ENCODE measurements around the gene CSPG4.

The CSPG4 gene

DNA sequence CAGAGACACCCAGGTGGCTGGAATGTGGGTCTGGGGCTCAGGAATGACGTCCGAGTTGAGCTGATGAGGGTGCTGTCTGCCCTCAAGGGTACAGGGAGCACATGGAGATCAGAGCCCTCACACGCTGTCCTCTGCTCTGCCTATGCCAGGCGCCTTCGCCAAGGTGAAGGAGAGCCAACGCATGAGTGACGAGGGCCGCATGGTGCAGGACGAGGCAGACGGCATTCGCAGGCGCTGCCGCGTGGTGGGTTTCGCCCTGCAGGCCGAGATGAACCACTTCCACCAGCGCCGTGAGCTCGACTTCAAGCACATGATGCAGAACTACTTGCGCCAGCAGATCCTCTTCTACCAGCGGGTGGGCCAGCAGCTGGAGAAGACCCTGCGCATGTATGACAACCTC is 55.8 kb downstream of the CSPG4 start:
- no peak overlapping the region for H3K4me3 ChIP-seq (ENCODE audit: low read depth, low read length)
- DNase-seq (ENCODE audit: low read depth) = no peak

- no peak for DNase-seq (ENCODE audit: low read depth)
- H3K4me3 ChIP-seq (ENCODE audit: low read depth, low read length) = no peak overlapping the region
Measured at GRCh38 chr15:75656331-75656730, 56.3 kb downstream of the CSPG4 start.

- no peak for DNase-seq (ENCODE audit: low read depth)
- H3K4me3 ChIP-seq (ENCODE audit: low read depth, low read length) = no peak overlapping the region
Measured at GRCh38 chr15:75655931-75656330, 56.7 kb downstream of the CSPG4 start.

GRCh38 chr15:75654201-75654907 is 58.3 kb downstream of the CSPG4 start:
- no peak for DNase-seq (ENCODE audit: low read depth)
- no peak overlapping the region for H3K4me3 ChIP-seq (ENCODE audit: low read depth, low read length)

DNA sequence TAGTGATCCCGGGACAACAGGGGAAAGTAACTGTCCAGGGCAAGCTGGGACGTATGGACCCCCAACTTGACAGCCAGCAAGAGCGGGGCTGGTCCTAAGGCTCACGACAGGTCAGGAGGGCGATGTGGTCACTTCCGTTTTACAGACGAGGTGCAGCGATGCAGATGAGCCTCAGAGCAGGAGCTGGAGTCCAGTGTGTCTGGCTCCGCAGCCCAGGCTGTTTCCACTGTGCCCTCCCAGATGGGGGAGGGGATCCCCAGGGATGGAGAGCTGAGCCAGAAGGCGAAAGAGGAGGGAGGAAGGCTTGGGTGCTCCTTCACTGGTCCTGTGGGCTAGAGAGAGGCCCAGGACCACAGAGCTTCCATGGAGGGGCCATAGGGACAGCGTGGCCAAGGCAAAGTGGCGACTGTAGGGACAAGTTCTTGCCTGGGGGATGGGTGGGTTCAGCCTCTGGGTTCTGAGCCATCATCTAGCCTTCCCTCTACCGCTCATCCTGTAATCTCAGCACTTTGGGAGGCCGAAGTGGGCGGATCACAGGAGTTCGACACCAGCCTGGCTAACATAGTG is 59.2 kb downstream of the CSPG4 start:
- DNase-seq (ENCODE audit: low read depth) = no peak
- H3K4me3 ChIP-seq (ENCODE audit: low read depth, low read length) = no peak overlapping the region

DNA sequence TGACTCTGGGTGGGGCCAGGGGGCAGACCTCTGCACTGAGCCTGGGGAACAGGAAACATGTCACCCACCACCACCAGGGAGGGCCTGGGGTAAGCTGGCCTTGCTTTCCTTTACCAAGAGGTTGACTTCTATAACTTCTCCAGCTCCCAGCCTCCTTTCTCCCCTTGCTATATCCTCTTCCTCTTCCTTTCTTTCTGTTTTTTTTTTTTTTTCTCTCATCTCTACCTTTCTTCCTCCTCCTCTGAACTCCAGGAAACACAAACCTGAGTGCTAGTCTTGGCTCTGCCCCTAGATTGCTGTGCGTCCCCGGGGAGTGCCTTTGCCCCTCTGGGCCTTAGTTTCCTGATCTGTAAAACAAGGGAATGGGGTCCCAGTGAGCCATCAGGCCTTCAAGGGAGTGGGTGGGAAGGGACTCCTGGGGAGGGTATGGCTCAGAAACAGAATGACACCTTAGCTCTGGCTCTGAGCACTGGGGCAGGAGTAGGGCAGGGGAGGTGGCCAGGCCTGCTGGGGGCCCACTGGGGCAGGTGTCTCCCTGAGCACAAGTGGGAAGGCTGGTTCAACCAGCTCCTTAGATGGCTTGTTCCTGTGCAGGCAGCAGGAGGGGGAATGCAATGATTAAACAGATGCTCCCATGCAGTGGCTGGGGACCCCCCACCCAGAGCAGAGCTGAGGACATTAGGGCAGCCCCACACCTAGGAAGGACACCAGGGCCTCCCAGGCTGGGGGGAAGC is 60.7 kb downstream of the CSPG4 start:
- peak overlapping the region; percentile 33 for H3K4me3 ChIP-seq (ENCODE audit: low read depth, low read length)
- DNase-seq (ENCODE audit: low read depth) = no peak

- DNase-seq (ENCODE audit: low read depth) = no peak
- H3K4me3 ChIP-seq (ENCODE audit: low read depth, low read length) = peak overlapping the region; percentile 33
Measured at GRCh38 chr15:75650908-75651809, 61.5 kb downstream of the CSPG4 start.

DNA sequence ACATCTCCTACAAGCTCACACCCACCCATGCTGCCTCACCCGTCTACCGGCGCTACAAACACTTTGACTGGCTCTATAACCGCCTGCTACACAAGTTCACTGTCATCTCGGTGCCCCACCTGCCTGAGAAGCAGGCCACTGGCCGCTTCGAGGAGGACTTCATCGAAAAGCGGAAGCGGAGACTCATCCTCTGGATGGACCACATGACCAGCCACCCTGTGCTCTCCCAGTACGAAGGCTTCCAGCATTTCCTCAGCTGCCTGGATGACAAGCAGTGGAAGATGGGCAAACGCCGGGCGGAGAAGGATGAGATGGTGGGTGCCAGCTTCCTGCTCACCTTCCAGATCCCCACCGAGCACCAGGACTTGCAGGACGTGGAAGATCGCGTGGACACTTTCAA is 62.8 kb downstream of the CSPG4 start:
- H3K4me3 ChIP-seq (ENCODE audit: low read depth, low read length) = peak overlapping the region; percentile 33
- DNase-seq (ENCODE audit: low read depth) = no peak

DNA sequence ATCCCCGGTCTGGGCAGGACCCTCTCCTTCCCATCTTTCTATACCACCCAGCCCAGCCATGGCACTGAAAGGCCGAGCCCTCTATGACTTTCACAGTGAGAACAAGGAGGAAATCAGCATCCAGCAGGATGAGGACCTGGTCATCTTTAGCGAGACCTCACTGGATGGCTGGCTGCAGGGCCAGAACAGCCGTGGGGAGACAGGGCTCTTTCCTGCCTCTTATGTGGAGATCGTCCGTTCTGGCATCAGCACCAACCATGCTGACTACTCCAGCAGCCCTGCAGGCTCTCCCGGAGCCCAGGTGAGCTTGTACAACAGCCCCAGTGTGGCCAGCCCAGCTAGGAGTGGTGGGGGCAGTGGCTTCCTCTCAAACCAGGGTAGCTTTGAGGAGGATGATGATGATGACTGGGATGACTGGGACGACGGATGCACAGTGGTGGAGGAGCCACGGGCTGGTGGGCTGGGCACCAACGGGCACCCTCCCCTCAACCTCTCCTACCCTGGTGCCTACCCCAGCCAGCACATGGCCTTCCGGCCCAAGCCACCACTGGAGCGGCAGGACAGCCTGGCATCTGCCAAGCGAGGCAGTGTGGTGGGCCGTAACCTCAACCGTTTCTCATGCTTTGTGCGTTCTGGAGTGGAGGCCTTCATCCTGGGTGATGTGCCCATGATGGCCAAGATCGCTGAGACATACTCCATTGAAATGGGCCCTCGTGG is 63.4 kb downstream of the CSPG4 start:
- DNase-seq (ENCODE audit: low read depth) = no peak
- H3K4me3 ChIP-seq (ENCODE audit: low read depth, low read length) = peak overlapping the region; percentile 78

DNA sequence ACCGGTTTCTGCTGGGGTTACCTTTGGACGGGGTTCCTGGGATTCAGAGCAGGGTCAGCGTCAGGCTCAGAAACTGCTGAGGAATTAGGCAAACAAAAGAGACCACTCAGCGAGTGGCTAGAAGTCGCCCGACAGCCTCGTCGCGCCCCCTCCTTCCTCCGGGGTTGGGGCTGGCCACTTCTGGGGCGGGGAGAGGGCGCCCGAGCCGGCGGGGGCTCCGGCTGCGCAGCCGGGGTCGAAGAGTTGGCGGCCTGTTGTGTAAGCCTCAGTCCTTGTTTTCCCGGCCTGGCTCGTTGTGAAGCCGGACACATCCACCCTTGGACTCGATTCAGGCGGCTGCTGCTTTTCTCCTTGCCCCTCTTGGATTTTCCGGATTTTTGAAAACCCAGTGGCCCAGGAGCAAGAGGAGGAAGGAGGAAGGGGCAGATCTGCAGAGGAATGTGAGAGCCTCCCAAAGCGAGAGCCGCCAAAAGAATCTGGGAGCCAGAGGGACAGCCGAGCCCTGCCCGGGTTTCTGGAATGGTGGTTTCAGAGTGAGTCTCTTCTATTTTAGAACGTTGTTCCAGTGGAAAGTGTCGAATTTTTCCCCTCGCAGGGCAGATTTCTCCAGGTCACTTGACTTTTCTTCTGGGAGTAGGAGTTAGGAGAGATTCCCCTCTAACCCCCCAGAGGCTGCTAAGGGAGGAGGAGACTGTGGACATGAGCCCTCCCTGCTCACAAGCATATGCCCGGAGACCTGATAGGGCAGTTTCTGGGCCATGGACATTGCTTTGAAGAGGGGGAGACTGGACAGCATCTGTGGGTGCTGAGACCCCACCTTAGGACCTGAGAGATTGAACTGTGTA is 64.3 kb downstream of the CSPG4 start:
- H3K4me3 ChIP-seq (ENCODE audit: low read depth, low read length) = peak overlapping the region; percentile 78
- no peak for DNase-seq (ENCODE audit: low read depth)

- peak; percentile 70 for DNase-seq (ENCODE audit: low read depth)
- peak within 1 kb of the TSS; percentile 78 for H3K4me3 ChIP-seq (ENCODE audit: low read depth, low read length)
Measured at GRCh38 chr15:75647370-75648155, 65.1 kb downstream of the CSPG4 start, which contains the start of gene SNX33. Gene SNX33, plus strand, starts transcription at chr15:75647912. Its CDS starts 1,191 bp downstream, at chr15:75649103.

DNA sequence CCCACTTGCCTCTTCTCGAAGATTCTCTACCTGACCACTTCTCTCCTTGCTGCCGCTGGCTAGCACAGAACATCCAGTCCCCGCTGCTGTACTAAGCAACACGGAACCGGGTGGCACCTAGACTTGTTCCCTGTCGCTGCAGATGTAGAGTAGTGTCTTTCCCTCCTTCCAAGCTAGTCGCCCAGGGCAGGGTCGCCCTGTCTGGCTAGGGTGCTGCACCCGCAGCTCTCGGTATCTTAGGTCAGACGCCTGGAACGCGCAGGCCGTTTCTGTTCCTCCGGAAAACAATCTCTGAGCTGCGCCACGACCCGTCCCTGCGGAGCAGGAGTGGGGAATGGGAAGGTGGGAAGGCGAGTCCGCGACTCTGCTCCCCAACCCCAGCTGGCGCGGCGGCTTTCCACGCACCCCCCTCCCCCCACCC is 65.7 kb downstream of the CSPG4 start:
- no peak for DNase-seq (ENCODE audit: low read depth)
- peak overlapping the region; percentile 78 for H3K4me3 ChIP-seq (ENCODE audit: low read depth, low read length)

DNA sequence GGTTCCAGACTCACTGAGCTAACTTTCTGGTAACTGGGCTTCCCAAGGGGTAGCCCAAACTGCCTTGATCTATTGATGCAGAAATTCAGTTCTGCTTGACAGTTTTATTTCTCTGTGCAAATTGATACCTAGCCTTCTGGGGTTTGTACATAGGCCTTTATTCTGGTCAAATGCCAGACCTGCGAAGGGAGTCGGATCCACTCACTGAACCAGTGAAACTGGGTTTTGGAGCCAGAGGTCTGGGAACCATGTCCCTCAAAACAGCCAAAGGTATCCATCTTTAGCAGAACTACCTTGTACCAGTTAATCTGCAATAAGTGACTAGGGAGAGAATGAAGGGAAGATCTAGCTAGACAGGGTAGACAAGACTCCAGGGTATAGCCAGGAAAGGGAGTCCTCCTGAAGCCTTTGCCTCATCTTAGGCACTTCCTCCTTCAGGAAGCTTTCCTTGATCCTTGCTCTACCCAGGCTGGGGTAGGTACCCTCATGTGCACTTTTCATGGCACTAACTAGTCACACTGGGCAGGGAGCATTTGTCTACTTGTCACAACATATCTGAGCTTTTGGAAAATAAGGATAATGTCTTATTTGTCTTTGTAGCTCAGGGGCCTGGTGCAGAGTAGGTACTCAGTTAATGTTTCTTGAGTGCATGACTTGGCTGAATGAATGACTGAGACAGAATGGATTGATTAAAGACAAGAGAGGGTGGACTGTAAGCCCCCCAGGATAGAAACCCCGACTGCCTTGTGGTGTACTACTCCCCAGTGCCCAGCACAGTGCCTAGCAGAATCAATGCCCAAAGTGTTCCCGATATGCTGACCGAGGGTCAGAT is 66.3 kb downstream of the CSPG4 start:
- peak overlapping the region; percentile 78 for H3K4me3 ChIP-seq (ENCODE audit: low read depth, low read length)
- DNase-seq (ENCODE audit: low read depth) = no peak

DNA sequence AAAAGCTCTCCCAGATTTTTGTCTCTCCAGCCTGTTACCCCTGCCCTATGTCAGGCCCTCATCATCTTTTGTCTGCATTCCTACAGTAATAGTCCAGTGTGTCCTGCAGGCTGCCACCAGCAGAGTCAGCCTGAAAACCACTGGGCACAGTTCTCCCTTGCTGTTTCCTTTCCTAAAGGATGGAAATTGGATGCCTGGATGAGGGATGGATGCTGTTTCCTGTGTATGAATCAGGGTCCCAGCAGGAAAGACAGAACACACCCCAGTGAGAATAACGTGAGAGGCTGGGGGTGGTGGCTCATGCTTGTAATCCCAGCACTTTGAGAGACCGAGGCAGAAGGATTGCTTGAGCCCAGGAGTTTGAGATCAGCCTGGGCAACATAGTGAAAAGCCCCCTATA is 68.3 kb downstream of the CSPG4 start:
- DNase-seq (ENCODE audit: low read depth) = no peak
- no peak overlapping the region for H3K4me3 ChIP-seq (ENCODE audit: low read depth, low read length)

DNA sequence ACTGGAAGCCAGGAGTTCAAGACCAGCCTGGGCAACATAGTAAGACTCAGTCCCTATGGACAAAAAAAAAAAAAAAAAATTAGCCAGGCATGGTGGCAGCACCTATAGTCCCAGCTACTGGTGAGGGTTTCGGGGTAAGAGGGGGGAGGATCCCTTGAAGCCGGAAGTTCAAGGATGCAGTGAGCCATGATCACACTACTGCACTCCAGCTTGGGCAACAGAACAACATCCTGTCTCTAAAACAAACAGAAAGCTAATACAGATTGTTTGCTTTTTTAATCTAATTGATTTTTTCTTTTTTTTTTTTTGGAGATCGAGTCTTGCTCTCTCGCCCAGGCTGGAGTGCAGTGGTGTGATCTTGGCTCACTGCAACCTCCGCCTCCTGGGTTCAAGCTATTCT is 71.0 kb downstream of the CSPG4 start:
- DNase-seq (ENCODE audit: low read depth) = no peak
- no peak overlapping the region for H3K4me3 ChIP-seq (ENCODE audit: low read depth, low read length)

DNA sequence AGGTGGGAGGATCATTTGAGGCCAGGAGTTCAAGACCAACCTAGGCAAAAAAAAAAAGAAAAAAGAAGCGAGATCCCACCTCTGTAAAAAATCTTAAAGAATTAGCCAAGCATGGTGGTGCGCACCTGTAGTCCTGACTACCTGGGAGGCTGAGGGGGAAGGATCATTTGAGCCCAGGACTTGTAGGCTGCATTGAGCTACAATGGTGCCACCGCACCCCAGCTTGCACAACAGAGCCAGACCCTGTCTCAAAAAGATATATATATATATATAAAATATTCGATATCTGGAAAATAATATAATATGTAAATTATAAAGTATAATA is 71.5 kb downstream of the CSPG4 start:
- DNase-seq (ENCODE audit: low read depth) = no peak
- H3K4me3 ChIP-seq (ENCODE audit: low read depth, low read length) = no peak overlapping the region
